GM18511 (cell line): ENCODE data around the gene FKBP1C.

Experiments
- ATAC-seq: cut with Tn5 transposase; IDR thresholded peaks from one replicate; pipeline ENCODE4 v1.9.1; 2021; ENCODE audit warnings: mild to moderate bottlenecking, moderate library complexity; ENCODE audit not compliant: unreplicated experiment

The FKBP1C gene

GRCh38 chr6:63259153-63259552, 47.9 kb downstream of the FKBP1C start:
- no peak for ATAC-seq

GRCh38 chr6:63261820-63262219, 50.6 kb downstream of the FKBP1C start:
- no peak for ATAC-seq
